IPS DF 6.9 (cell line): ENCODE measurements around the gene ATP6V0E2.
A peak's percentile ranks its signal among the peaks of the same experiment; 100 is the strongest.
"Not testable (repeated sequence)": the region's sequence is repeated elsewhere in the genome, so short reads cannot be mapped to it uniquely, and the experiment has no call there.

ENCODE experiments used
- DNase-seq: peaks from one replicate; pipeline ENCODE4 v3.0.0-alpha.2; 2013; ENCODE audit warnings: low read depth, low spot score
- H3K27ac ChIP-seq: one replicate; pipeline ENCODE4 v1.5.1; 2013; ENCODE audit warnings: low read length, control low read depth
- H3K27me3 ChIP-seq: 2 replicates; pipeline ENCODE4 v1.6.1; 2013; ENCODE audit warnings: mild to moderate bottlenecking, low read length; ENCODE audit not compliant: control insufficient read depth, insufficient read depth
- H3K36me3 ChIP-seq: 2 replicates; pipeline ENCODE4 v1.6.1; 2013; ENCODE audit warnings: low read length; ENCODE audit not compliant: control insufficient read depth, insufficient read depth
- H3K4me1 ChIP-seq: 2 replicates; pipeline ENCODE4 v1.6.1; 2013; ENCODE audit warnings: low read length; ENCODE audit not compliant: control insufficient read depth, insufficient read depth
- H3K4me3 ChIP-seq: 2 replicates; pipeline ENCODE4 v1.5.1; 2013; ENCODE audit warnings: mild to moderate bottlenecking, low read length
- H3K9me3 ChIP-seq: 2 replicates; pipeline ENCODE4 v1.6.1; 2013; ENCODE audit warnings: low read length, inconsistent platforms; ENCODE audit not compliant: control insufficient read depth, insufficient read depth
- WGBS: extraction: QIAGEN DNeasy Blood & Tissue Kit; methylation state at CpG from one replicate; pipeline ENCODE4 v1.1.7; 2013; ENCODE audit warnings: mixed read lengths, missing lambda C conversion rate; ENCODE audit not compliant: insufficient read length, insufficient coverage; 5-methylcytosine and 5-hydroxymethylcytosine counted together

The ATP6V0E2 gene

DNA sequence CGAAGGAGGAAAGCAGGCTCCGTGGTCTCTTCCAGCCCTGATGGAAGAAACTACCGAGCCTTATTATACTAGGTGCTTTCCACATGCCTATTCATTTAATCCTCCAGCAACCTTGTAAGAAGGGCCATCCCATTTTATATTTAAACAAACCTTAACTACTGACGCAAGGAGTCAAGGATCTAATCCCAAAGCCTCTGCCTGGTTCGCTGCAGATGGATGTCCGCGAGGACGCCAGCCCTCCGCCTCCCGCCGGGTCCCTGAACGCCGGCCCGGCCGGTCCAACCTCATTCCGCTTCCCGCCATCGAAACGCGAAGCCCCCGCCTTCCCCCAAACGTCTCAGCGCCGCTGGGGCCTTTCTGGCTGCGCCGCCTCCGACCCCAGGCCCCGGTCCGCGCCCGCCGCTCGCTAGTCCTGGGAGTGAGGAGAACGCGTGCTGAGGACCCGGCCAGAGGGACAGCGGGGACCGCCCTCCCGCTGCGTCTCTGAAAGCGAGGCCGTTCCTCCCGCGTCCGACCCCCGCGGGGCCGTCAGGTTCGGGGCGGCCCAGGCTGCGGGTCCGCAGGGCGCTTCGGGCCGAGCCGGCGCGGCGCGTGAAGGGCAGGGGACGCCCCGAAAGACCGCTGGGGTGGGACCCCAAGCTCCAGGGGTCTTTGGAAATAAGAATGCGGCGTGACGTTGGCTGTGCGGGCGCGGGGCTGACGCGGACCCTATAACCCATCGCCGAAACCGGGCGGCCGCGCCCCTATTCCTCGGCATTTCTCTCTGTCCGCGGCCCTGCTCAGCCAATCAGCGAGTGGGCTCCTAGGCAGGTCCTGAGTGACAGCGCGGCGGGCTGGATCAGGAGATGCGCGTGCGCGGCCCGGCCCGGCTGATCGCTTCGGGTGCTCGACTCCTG lies at the start of gene ATP6V0E2:
Gene ATP6V0E2 (plus strand): TSS at position 896 of the 896 bp plus-strand sequence. CDS start 97 bp downstream, outside the sequence.
- peaks cover 7% of the 10 kb centered on the region; the same call in 1 of the 2 replicates for H3K27me3 ChIP-seq
- H3K36me3 ChIP-seq: no peaks in the 10 kb centered on the region
- WGBS: no CpG with 5 or more reads among the region's 93 CpGs
- no peak within 1 kb of the TSS for H3K27ac ChIP-seq
- no peaks in the 10 kb centered on the region for H3K9me3 ChIP-seq
- peaks cover 2% of the 10 kb centered on the region; the same call in 1 of the 2 replicates for H3K4me1 ChIP-seq
- no peak for DNase-seq
- peak within 1 kb of the TSS; percentile 75; the same call in 1 of the 2 replicates for H3K4me3 ChIP-seq

DNA sequence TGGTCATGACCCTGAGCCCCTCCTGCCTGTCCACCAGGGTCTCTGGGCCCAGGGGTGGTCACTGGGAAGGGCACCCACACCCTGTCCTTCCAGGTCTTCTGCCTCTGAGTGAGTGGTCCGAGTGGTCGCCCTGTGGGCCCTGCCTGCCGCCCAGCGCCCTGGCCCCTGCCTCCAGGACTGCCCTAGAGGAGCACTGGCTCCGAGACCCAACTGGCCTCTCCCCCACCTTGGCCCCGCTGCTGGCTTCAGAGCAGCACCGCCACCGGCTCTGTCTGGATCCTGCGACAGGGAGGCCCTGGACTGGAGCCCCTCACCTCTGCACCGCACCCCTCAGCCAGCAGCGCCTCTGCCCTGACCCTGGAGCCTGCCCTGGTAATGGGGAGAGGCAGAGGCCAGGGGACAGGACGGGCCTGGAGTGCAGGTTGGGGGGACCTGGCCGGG lies 49.4 kb upstream of the ATP6V0E2 start:
- DNase-seq: no peak
- no peaks in the 10 kb centered on the region for H3K9me3 ChIP-seq
- WGBS: no CpG with 5 or more reads among the region's 13 CpGs
- no peak overlapping the region for H3K27ac ChIP-seq
- H3K36me3 ChIP-seq: no peaks in the 10 kb centered on the region
- H3K4me1 ChIP-seq: no peaks in the 10 kb centered on the region
- no peak overlapping the region for H3K4me3 ChIP-seq
- H3K27me3 ChIP-seq: no peaks in the 10 kb centered on the region

- no peak overlapping the region for H3K4me3 ChIP-seq
- no CpG with 5 or more reads among the region's 19 CpGs for WGBS
- H3K36me3 ChIP-seq: no peaks in the 10 kb centered on the region
- H3K9me3 ChIP-seq: no peaks in the 10 kb centered on the region
- no peak for DNase-seq
- H3K27me3 ChIP-seq: no peaks in the 10 kb centered on the region
- no peak overlapping the region for H3K27ac ChIP-seq
- no peaks in the 10 kb centered on the region for H3K4me1 ChIP-seq
These were observed 48.8 kb upstream of the ATP6V0E2 start for GRCh38 chr7:149824748-149825566.

GRCh38 chr7:149825567-149826343 lies 48.0 kb upstream of the ATP6V0E2 start:
- no peaks in the 10 kb centered on the region for H3K9me3 ChIP-seq
- H3K27me3 ChIP-seq: no peaks in the 10 kb centered on the region
- H3K4me1 ChIP-seq: no peaks in the 10 kb centered on the region
- no peak for DNase-seq
- H3K4me3 ChIP-seq: no peak overlapping the region
- WGBS: no CpG with 5 or more reads among the region's 19 CpGs
- H3K36me3 ChIP-seq: no peaks in the 10 kb centered on the region
- no peak overlapping the region for H3K27ac ChIP-seq

DNA sequence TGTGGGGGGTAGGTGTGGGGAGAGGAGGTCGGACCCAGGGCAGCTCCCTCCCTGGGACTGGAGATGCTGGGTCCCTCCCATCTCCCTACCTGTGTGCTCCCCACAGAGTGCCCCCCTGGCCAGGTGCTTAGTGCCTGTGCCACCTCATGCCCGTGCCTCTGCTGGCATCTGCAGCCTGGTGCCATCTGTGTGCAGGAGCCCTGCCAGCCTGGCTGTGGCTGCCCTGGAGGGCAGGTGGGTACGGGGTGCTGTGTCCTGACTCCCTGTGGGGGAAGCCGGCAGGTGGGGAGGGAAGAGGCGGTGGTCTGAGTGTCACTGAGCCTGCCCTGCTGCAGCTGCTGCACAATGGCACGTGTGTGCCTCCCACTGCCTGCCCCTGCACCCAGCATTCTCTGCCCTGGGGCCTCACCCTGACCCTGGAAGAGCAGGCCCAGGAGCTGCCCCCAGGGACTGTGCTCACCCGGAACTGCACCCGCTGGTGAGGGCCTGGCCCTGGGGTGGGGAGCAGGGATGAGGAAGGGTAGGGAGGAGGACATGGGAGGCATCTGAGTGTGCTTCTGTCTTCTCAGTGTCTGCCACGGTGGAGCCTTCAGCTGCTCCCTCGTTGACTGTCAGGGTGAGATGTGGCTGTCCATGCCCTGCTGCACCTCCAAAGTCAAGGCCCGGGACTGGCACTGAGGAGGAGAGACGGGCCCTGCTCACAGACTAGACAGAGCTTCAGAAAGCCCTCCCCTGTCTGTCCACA lies 47.3 kb upstream of the ATP6V0E2 start:
- H3K4me3 ChIP-seq: no peak overlapping the region
- DNase-seq: no peak
- WGBS: no CpG with 5 or more reads among the region's 12 CpGs

GRCh38 chr7:149827089-149827981 lies 46.4 kb upstream of the ATP6V0E2 start:
- Histone ChIP-seq H3K27me3 (no peaks in the 10 kb centered on the region), H3K9me3 (no peaks in the 10 kb centered on the region), H3K4me1 (0 out of 2 replicates have a peak, but pooled peaks cover 3% of the 10 kb centered on the region), H3K27ac (no peak overlapping the region), H3K36me3 (no peaks in the 10 kb centered on the region), H3K4me3 (no peak overlapping the region)
- no CpG with 5 or more reads among the region's 23 CpGs for WGBS
- DNase-seq: no peak

More for the DNA sequence above, 47.3 kb upstream of the ATP6V0E2 start:
- Histone ChIP-seq H3K36me3 (no peaks in the 10 kb centered on the region), H3K9me3 (no peaks in the 10 kb centered on the region), H3K27me3 (no peaks in the 10 kb centered on the region), H3K27ac (no peak overlapping the region), H3K4me1 (0 out of 2 replicates have a peak, but pooled peaks cover 3% of the 10 kb centered on the region)

- no peaks in the 10 kb centered on the region for H3K36me3 ChIP-seq
- no peaks in the 10 kb centered on the region for H3K27me3 ChIP-seq
- WGBS: no CpG with 5 or more reads among the region's 19 CpGs
- H3K27ac ChIP-seq: no peak overlapping the region
- H3K4me3 ChIP-seq: no peak overlapping the region
- peaks cover 6% of the 10 kb centered on the region for H3K4me1 ChIP-seq
- H3K9me3 ChIP-seq: no peaks in the 10 kb centered on the region
- DNase-seq: no peak
These were observed 45.1 kb upstream of the ATP6V0E2 start for GRCh38 chr7:149828357-149829309.

- WGBS: no CpG with 5 or more reads among the region's 1 CpG
- H3K9me3 ChIP-seq, H3K27ac ChIP-seq, H3K36me3 ChIP-seq, DNase-seq, H3K4me1 ChIP-seq, H3K4me3 ChIP-seq, H3K27me3 ChIP-seq: not testable (repeated sequence)
These were observed 43.2 kb upstream of the ATP6V0E2 start for GRCh38 chr7:149830527-149830926.
